Neural progenitor cell (in vitro differentiated cells): Measurements from ENCODE around the gene C14orf132.

Source experiments
- EZH2 ChIP-seq: fragments of 200-600 bp; sonication (generic); IDR thresholded peaks from 2 replicates; pipeline ENCODE4 v1.6.1; 2017; ENCODE audit warnings: antibody characterized with exemption, mild to moderate bottlenecking, moderate library complexity
- EZH2phosphoT487 ChIP-seq: fragments of 200-600 bp; sonication (generic); IDR thresholded peaks from 2 replicates; pipeline ENCODE4 v1.6.1; 2017; ENCODE audit warnings: antibody characterized with exemption
- TF ChIP-seq, protein P1 (sequence below): fragments of 200-600 bp; sonication (generic); IDR thresholded peaks from 2 replicates; pipeline ENCODE4 v1.5.1; 2017; ENCODE audit warnings: antibody characterized with exemption, mild to moderate bottlenecking

DNA sequence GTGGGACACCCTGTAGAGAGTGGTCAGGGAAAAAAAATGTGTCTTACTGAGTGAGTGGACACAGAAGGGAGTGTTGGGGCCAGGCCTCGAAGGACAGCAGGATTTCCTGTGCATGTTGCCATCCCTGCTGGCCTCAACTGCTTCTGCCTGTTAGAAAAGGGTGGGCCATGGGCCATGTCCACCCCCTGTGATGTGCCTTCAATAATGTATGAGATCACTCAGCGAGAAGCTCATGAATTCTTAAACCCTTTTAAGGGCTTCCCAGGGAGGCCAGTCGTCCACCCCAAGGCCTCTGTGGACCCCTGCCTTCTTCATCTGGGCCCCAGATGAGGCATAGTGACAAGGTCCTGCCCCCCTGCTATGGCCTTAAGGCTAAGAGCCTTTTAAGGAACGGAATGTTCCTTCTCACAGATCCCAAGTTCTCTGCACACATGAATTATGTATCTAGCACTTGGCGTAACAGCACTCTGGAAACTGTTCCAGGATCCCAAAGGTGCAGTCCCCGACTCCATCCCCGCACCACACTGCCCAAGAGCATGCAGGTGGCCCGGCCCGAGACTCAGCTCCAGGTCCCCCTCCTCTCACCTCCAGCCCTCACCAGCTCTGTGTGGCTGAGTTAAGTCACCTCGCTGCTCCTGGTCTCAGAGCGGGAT is 8.9 kb upstream of the C14orf132 start:
- TF ChIP-seq, protein P1, sequence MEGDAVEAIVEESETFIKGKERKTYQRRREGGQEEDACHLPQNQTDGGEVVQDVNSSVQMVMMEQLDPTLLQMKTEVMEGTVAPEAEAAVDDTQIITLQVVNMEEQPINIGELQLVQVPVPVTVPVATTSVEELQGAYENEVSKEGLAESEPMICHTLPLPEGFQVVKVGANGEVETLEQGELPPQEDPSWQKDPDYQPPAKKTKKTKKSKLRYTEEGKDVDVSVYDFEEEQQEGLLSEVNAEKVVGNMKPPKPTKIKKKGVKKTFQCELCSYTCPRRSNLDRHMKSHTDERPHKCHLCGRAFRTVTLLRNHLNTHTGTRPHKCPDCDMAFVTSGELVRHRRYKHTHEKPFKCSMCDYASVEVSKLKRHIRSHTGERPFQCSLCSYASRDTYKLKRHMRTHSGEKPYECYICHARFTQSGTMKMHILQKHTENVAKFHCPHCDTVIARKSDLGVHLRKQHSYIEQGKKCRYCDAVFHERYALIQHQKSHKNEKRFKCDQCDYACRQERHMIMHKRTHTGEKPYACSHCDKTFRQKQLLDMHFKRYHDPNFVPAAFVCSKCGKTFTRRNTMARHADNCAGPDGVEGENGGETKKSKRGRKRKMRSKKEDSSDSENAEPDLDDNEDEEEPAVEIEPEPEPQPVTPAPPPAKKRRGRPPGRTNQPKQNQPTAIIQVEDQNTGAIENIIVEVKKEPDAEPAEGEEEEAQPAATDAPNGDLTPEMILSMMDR, result no peak
- TF ChIP-seq EZH2 (no peak), EZH2phosphoT487 (no peak)
